ENCODE data around the gene THSD7B. TPM values are rescaled to one million over a fixed set of nuclear protein-coding genes. Genes with fewer than 3 reads are reported as not detected.

The THSD7B gene
- total and polyA plus RNA-seq, 2 experiments from 2014 or later, result 0.86 to 3.8 TPM

GRCh38 chr2:137199751-137200150 lies 434.4 kb downstream of the THSD7B start:
- H3K9me3 Mint-ChIP-seq, result no peaks in the 10 kb centered on the region
- DNase-seq (ENCODE audit: low spot score) (no peak), ATAC-seq (no peak)
- Histone ChIP-seq H4K20me1 (replicated peaks; ENCODE audit: insufficient read depth) (no peaks in the 10 kb centered on the region), H3F3A (replicated peaks; ENCODE audit: low read depth) (no peaks in the 10 kb centered on the region), H3K79me2 (replicated peaks; ENCODE audit: insufficient read depth) (no peaks in the 10 kb centered on the region), H3K4me1 (ENCODE audit: insufficient read depth) (peaks cover 8% of the 10 kb centered on the region), H2AFZ (no peak overlapping the region), H3K27me3 (ENCODE audit: insufficient read depth) (no peaks in the 10 kb centered on the region), H3K36me3 (ENCODE audit: insufficient read depth) (no peaks in the 10 kb centered on the region), H3K4me3 (no peak overlapping the region), H3K27ac (ENCODE audit: low read depth) (no peak overlapping the region), H3K9me2 (ENCODE audit: insufficient read depth) (no peaks in the 10 kb centered on the region), H3K4me2 (no peak overlapping the region)
- H3K27me3 Mint-ChIP-seq (ENCODE audit: insufficient read depth, low read depth, poor library complexity), result peaks cover 2% of the 10 kb centered on the region
- no peaks in the 10 kb centered on the region for H3K36me3 Mint-ChIP-seq (ENCODE audit: low read depth)
- no peak overlapping the region for H3K27ac Mint-ChIP-seq
- no peak for TF ChIP-seq ZNF462 (CRISPR knock-in tag; IDR thresholded peaks at IDR 0.05)
- no peak for TF ChIP-seq JUNB (IDR thresholded peaks at IDR 0.05; ENCODE audit: unreplicated experiment)
- TF ChIP-seq CTCF (conservative IDR thresholded peaks at IDR 0.05; ENCODE audit: low read depth in 2 of 2), result no peak
- no peak for TF ChIP-seq ZNF114 (CRISPR knock-in tag; IDR thresholded peaks at IDR 0.05)
- no peak for TF ChIP-seq ETS1 (IDR thresholded peaks at IDR 0.05)
- no peak for TF ChIP-seq ZNF331 (CRISPR knock-in tag; IDR thresholded peaks at IDR 0.05; ENCODE audit: low read depth)
- no peak for TF ChIP-seq NANOG (IDR thresholded peaks at IDR 0.05; ENCODE audit: borderline replicate concordance)
- TF ChIP-seq REST (IDR thresholded peaks at IDR 0.05; ENCODE audit: unreplicated experiment), result no peak
- no peak for TF ChIP-seq CREB1 (CRISPR knock-in tag; IDR thresholded peaks at IDR 0.05; ENCODE audit: low read depth)
- no peak for TF ChIP-seq EZH2 (IDR thresholded peaks at IDR 0.05; ENCODE audit: low read depth, unreplicated experiment)
- TF ChIP-seq STAT1 (IDR thresholded peaks at IDR 0.05; ENCODE audit: unreplicated experiment), result no peak
- no peak for TF ChIP-seq EZH2phosphoT487 (IDR thresholded peaks at IDR 0.05; ENCODE audit: unreplicated experiment)
- H3K4me3 Mint-ChIP-seq, result no peak overlapping the region
- H3K4me1 Mint-ChIP-seq, result peaks cover 3% of the 10 kb centered on the region
